HS-27A (cell line): ENCODE measurements around the gene ETV1.

ENCODE experiments used
- DNase-seq: peaks from one replicate; pipeline ENCODE4 v3.0.0-alpha.2; 2012; ENCODE audit warnings: low read depth, missing footprints

Gene ETV1

DNA sequence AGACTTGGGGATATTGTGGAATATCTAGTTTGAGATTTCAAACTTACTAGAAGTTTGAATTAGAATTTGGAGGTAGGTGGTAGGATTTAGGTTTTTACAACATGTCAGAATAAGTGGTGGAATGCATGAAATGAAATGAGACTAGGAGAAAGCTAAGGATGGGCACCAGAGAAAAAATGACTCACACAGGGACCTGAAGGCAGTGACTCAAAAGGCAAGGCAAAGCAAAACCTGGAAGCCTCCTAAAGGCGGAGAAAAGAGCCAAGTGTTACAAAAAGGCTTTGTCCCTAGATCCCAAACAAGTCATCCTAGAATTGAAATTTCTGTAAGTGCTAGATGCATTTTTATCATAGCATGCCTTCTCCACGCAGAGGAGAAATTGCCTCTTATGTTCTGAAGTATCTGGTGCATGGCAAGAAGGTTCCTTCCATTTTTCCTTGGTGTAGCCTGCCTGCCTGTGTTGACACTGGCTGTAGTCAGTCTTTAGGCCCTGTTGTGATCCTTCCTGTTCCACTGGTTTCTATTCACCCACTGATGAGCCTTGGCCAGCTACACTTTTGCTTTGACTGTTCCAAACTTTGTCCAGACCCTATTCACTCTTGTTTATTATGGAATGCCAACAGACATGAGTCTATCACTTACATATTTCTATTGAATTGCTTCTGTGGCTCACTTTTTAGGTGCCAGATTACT lies 109.3 kb downstream of the ETV1 start:
- peak; percentile 11 for DNase-seq

DNA sequence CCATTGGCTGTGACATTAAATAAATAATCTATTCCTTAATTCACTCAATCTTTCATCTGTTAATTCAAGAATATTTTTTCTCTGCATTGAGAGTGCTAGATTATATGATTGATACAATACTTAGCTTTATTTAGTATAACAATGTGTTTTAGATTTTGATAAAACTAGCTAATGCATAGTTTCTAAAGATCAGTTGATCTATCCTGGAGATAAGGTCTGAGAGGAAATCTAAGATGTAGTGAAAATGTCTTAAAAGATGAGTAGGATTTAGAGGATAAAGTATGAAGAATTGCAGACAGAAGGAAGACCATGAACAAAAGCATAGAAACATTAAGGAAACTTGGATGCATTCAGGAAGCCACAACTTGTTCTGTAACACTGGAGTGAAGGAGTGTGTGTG lies 110.3 kb downstream of the ETV1 start:
- no peak for DNase-seq

DNA sequence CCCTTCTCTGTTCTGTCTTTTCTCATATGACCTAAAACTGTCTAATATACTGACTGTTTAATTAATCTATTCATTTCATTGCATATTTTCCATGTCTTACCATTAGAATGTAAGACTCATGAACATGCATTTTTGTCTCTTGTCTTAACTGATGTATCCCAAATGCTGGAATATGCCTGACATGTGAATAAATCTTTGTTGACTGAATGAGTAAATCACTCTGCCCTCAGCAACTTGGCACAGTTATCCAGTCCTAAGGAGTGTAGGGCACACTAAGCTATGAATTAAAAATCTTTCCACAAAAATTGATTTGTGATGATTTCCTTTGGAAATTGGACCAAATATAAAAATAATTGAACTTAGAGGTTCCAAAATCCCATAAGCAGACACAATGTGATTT lies 111.3 kb downstream of the ETV1 start:
- no peak for DNase-seq

DNA sequence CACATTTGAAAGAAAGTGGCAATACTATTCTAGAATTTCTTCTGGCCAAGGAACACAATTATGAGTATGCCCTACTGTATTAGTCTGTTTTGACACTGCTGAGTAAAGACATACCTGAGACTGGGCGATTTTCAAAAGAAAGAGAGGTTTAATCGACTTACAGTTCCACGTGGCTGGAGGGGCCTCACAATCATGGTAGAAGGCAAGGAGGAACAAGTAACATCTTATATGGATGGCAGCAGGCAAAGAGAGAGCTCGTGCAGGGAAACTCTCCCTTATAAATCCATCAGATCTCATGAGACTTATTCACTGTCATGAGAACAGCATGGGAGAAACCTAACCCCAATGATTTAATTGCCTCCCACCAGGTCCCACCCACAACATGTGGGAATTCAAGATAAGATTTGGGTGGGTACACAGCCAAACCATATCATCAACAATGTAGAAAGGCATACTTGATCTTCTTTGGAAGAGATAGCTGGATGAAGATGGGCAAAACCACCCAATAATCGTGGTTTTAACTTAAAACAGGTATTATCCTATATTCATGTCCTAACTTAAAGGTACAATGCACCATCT lies 113.9 kb downstream of the ETV1 start:
- no peak for DNase-seq

DNA sequence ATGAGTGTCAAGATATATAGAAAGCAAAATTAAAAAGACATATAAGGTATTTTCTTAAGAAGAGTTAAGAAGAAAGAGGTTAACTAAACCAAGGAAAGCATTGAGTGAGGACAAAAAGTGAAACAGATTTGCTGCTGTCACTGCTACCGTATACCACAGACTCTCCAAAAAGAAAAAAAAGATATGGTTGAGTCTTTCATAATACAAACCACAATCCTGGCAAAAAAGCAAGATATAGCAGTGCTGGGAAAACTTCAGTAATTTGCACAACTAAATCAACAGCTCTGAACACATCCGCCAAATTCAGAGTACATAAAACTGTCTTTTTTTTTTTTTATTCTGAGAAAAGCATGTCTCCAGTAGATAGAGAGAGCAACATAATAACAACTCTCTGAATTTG lies 114.7 kb downstream of the ETV1 start:
- DNase-seq = no peak

DNA sequence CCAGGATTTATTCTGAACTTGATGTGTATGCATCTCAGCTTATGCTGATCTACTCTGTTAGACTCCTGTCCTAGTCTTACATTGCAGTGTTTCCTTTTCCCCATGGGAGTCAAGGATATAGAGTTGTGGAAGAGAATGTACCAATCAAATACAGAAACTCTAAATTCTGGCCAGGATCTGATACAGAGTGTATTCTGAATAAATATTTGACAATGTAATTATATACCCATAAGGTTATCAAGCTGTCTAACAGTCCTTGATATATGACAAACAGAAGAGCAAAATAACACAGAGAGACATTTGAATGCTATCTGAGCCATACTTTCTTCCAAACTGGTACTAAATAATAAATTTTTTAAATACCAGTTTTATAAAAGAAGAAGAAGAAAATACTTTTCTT lies 116.8 kb downstream of the ETV1 start:
- no peak for DNase-seq

DNA sequence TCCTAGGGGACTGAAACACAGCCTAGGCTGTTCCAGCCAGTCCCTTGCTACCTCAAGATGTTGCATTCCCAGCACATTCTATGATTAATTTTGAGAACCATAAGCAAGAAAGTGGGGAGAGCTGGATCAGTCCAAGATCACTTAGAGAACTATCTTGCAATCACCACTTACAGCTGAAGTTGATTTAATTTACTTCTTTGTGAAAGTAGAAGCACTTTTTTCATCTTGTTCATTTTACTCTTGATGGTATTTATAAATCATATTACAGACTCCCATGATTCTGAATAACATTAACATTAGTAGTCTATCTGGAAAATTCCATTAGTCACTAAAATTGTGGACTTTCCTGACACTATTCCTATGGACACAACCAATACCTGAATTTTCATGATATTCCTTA lies 118.5 kb downstream of the ETV1 start:
- no peak for DNase-seq

DNA sequence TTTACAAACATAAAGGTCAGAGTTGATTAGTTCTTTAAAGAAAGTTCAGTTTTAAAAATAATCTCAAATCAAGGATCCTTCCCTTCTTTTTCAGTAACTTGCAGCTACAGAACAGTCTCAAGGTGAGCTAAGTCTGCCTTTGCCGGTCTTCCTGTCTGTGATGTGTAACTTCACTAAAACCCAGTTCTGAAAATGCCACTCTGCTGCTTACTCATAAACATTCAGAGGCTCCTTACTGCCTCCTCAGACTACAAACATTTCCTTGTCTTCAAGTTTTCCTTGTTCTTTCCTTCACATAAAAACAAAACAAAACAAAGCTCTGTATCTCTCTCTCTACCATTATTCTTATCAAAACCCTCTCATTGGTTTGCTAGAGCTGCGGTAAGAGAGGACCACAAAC lies 128.7 kb downstream of the ETV1 start:
- DNase-seq = no peak

DNA sequence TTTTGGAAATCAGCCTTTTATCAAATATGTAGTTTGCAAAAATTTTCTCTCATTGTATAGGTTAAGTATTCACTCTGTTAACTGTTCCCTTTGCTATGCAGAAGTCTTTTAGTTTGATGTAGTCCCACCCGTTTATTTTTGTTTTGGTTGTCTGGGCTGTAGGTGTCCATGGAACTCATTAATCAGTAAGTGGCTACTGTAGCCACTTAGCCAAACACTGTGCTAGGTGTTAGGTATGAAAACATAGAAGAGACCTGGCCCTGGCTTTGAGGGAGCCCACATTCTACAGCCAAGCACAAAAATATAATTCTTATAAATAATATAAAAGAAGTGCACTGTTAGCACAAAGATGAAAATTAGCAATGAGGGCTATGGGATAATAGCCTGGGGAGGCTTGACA lies 133.5 kb downstream of the ETV1 start:
- DNase-seq = no peak

DNA sequence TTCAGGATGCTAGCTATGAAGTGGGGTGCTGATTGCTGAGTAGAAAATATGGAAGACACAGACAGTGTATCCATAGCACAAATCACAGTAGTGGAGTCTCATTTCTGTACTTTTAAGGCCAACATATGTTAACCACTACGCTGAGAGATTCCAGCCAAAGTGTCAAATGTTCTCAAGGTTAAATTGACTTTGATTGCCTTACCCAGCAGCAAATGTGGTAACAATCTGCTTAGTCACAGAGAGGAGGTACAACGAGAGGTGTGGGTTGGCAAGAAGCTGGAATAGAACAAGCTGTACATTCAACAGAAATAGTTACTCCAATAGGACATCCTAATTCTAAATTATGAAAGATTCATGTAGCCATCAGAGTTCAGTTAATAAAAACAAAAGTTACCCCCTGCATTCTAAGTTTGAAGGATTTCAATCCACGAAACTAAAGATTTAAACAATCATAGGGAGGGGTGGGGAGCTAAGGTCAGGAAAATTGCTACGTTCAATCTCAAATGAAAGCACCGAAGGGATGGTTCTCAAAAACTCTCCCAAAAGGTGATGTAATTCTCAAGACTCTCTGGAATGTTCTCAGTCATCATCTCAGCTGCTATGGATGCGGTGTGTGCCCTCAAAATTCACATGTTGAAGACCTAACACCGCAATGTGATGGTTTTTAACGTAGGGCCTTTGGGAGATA lies 137.0 kb downstream of the ETV1 start:
- no peak for DNase-seq

DNA sequence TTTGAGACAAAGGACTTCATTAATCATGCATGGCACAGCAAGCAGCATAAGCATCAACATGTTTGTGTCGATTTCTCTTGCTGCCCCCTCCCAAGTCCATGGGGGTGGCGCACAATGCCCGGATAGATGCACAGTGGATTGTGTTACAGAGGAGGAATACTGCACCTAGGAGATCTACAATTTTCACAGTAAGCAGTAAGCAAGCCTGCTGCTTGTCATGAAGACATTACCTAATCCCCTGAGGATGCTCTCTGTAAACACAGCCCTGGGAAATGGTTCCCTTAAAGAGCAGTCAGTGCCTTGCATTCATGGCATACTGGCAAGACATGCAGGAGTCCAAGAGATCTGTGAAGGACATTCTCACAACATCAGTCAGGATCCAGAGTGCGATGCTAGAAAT lies 137.7 kb downstream of the ETV1 start:
- no peak for DNase-seq

DNA sequence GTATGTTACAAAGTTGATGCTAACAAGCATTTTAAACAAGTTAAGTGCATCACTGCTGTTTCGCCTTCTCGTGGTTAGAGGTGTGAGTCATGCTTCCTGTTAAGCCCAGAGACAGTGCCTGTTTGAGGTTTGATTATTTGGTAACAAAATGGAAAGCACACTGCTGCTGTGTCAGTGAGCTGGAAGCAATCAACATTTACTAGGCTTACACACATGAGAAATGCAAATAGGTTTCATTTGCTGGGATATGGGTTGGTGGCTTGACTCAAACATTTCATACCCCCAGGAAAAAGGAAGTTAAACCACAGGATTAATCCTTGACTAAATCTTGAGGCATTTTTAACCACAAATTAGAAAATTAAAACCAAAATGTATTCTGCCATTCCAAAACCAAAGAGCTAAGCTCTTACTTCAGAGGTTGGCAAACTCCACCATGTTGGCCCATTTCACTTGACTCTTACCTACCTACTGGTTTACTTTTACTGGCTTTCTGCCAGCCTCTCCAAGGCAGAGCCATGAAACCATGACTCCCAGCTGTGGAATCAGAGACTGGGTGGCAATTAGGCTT lies 139.2 kb downstream of the ETV1 start:
- peak; percentile 69 for DNase-seq

DNA sequence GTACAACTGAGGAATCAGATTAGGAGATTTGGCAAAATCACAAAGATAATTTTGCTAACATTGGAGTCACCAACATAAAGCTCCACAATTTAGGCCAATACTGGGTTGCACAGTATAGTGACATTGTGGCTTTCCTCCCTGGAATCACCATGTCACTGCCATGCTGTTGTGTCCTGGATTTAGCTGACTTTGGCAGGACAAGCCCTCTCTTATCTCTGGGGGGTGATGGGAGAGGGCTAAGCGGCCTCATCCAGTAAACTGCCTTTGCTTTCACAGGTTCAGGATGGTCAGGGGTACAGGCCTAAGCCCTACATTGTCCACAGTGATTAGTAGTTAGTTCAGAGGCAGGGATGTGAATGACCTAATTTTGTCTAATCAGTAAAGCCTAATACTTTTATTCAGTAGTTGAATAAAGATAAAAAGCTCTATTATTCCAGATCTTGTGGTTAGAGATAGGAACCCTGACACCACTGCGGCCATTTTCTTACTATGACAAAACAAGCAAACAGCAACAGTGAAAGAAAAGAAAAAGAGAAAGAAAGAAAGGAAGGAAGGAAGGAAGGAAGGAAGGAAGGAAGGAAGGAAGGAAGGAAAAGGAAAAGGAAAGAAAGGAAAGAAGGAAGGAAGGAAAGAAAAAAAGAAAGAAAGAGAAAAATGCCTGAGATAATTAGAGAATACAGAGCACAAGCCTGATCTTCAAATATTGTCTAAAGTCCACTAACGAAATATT lies 140.1 kb downstream of the ETV1 start:
- no peak for DNase-seq

DNA sequence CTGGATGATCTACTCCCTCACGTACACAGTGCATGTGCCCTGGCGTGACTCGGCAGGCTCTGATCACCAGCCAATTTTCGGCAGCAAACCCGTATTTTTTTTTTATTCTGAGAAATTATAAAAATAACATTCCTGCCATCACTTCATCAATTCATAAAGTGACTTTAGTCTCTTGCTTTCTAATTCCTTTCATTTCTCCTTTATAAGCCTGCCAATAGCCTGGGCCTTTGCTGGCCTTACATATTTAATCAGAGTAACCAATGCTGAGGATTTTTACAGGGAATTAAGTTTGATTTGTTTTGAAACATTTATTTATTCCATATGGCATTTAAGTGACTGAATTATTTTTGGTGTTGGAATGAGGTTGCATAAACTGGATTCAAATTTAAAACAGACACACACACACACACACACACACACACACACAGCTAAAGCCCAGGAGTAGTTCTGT lies 140.8 kb downstream of the ETV1 start:
- DNase-seq = no peak

DNA sequence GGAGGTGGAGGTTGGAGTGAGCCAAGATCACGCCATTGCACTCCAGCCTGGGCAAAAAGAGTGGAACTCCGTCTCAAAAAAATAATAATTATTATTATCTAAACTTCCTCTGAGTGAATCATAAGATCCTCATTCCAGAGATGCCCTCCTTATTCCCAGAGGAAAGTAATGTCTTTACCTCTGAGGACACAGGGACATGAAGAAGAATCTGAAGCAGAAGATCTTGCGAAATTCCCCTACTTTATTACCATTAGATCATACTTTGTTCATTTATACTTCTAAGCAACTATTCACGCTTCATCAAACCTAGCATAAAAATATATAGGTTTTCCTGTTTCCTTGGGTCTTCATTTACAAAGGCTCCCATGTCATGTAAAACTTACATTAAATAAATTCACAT lies 143.1 kb downstream of the ETV1 start:
- DNase-seq = no peak

DNA sequence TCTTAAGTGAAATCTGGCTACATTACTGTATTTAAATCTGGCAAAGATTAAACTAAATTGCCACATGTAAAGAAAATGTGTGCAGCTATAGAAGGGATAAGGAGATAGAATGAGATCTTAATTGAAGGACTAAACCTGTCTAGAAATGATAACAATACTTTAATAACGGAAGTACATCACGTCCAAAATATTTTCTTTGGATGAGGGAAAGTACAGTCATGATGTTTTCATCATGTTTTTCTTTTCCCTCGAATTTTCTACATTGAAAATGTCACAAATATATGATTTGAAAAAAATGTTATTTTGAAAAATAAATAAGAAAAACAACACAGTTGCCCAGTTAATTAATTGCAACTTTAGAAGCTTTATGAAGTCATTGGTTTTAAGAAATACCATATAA lies 143.9 kb downstream of the ETV1 start:
- DNase-seq = no peak

DNA sequence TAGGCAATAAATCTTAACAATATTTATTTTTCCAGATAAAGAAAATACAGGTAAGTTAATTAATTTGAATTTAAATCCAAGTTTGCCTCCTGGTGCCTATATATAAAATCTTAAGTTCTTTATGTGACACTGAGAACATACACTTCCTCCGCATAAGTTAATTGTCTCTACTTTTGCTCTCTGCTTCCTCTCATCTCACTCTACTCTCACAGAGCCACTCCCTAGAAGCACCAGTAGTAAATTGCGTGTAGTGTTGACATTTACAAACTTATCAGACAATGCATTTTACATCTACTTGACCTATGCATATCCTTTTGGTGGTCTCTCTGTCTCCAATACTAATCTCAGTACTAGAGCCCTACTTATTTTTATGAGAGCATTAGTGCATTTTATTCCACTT lies 144.5 kb downstream of the ETV1 start:
- DNase-seq = no peak

DNA sequence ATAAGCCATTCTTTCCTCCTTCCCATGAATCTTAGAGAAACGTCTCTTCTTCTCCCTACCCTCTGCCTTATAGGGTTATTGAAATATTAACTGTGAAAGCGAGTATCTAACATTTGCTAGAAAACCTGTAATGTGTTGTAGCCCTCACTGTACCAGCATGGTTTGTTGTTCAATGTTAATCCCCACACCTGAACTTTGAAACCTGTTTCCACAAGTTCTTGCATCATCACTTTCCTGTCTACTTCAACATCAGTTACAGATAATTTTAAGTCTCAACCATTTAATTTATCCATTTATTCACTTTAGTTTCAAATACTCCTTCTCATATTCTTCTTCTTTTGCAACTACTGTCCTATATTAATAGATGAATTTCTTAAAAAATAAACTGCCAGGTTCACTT lies 148.2 kb downstream of the ETV1 start:
- no peak for DNase-seq
